AG09319 (cell line): Measurements from ENCODE around the gene USP10.

ENCODE experiments used
- DNase-seq: peaks from one replicate; pipeline ENCODE4 v3.0.0-alpha.2; 2010; ENCODE audit warnings: low read depth; ENCODE audit errors: extremely low read depth
- CTCF ChIP-seq: IDR thresholded peaks from 2 replicates; pipeline ENCODE4 v1.5.1; 2011; ENCODE audit warnings: low read depth, mild to moderate bottlenecking, inconsistent platforms, low read length, moderate library complexity

USP10 gene

GRCh38 chr16:84699712-84700445, at the start of gene USP10:
Gene USP10, plus strand, starts transcription at chr16:84700000. Its CDS starts 91 bp downstream, at chr16:84700091.
- TF ChIP-seq CTCF, result no peak
- DNase-seq, result peak; percentile 36

GRCh38 chr16:84650062-84650991, 49.5 kb upstream of the USP10 start:
- no peak for DNase-seq
- no peak for TF ChIP-seq CTCF

GRCh38 chr16:84652566-84652965, 47.2 kb upstream of the USP10 start:
- no peak for TF ChIP-seq CTCF
- no peak for DNase-seq

- no peak for DNase-seq
- no peak for TF ChIP-seq CTCF
These were observed 45.6 kb upstream of the USP10 start for GRCh38 chr16:84654238-84654637.

GRCh38 chr16:84654998-84655397, 44.8 kb upstream of the USP10 start:
- TF ChIP-seq CTCF, result no peak
- DNase-seq, result no peak

- DNase-seq, result no peak
- TF ChIP-seq CTCF, result no peak
These were observed 43.2 kb upstream of the USP10 start for GRCh38 chr16:84656649-84657048.
